HG02938 (cell line): ENCODE measurements around the gene BSN.

Experiments
- ATAC-seq: cut with Tn5 transposase; IDR thresholded peaks from one replicate; pipeline ENCODE4 v1.9.1; 2021; ENCODE audit warnings: mild to moderate bottlenecking, moderate library complexity; ENCODE audit not compliant: unreplicated experiment

Gene BSN

DNA sequence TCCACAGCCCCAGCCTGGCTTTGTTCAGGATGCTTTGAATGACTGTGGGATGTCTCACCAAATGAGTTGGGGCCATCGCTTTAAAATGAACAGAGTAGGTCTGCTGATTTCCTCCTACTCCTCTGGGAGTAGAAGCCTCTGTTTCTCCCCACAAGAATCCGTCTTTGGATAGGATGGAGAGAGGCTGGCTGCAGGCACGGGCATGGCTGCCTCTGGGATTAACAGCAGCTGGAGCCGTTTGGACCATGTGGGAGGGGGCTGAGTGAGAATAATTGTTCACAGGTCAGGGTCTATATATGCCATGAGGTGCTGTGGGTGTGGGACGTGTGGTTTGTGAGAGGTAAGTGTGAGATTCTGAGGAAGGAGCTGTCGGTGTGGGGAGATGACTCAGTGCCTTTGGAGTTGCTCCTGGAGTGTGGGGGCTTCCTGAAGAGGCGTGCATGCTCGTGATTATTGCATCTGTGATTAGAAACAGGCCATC, 71.9 kb downstream of the BSN start:
- no peak for ATAC-seq

DNA sequence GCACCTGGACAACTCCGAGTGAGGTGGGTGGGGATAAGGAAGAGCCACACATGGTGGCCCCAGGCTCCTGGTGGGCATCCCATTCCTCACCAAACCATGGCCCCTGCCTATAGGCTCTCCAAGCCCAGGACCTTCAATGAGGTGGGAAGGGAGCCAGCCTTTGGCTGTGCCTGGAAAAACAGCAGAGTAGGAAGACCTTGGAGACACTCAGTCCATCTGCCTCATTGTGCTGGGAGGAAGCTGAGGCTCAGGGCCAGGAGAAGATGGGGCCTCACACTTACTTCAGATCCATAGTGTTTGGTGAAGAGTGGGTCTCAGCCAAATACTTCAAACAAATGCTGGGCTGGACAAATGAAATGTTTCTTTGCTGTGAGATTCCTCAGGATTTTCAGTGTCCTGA, 72.5 kb downstream of the BSN start:
- ATAC-seq = no peak

DNA sequence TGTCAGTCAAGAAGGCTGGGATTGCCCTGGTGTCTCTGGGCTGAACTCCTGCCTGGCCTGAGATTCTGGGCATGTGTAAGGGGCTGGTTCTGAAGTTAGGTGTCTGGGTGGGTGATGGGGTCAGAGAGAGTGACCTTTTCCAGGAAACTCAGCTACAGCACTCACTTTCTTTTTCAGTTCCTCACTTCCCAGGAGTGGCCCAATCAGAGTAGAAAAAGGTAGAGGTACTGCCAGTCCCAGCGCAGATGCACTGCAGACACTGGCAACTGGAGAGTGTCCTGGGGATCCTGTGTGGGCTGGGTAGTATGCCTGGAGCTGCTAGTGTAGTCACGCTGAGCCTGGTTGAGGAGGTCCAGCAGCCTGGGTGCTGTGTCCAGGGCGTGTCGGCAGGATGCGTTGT, 73.4 kb downstream of the BSN start:
- ATAC-seq = no peak

DNA sequence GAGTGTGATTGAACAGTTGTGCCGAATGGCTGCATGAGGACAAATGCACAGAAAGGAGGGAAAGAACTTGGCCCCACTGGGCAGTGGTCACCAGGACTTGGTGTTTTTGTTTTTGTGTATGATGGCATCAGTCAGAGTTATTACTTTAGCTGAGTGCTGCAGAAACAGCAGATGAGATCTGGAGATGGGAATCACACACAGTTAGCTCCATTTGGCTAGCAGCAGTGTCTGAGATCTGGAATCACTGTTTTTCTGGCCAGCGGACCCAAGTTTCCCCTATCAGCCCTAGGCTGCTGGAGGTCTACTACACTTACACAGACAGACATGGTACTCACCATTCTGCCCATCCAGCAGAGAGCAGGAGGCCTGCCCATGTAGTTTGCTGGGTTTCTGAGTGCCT, 74.0 kb downstream of the BSN start:
- no peak for ATAC-seq

DNA sequence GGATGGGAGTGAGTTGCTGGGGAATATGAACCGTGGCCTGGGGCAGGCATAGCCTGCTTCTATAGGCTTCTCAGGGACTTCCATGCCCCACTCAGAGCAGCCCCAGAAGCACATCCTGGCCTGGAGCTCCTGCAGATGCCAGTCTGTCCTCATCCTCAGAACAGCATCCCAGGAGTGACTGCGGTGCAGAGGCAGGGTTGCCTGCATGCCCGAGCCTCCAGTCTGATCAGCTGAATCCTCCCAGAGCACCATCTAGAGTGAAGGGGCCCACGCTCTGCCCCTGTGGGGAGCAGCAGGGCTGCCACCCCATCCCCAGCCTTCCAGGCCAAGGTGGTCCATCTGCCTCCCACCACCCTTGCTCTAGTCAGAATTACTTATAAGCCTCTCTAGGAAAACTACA, 75.2 kb downstream of the BSN start:
- no peak for ATAC-seq

DNA sequence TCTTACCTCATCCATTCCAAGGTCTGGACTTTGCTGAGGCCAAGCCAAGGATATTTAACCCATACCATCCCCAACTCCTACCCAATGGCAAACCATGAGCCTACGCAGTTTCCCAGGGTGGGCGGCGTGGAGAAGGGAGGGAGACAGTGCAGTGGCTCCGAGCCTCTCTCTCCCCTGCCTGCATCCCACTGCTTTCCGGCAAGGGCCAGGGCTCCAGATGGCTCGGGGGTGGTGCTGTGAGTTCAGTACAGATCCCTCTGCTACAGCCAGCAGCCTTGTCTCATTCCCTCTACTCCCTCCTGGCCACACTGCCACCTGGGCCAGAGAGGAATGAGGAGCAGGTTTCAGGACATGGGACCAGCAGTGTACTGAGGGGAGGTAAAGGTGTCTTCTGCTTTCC, 75.6 kb downstream of the BSN start:
- no peak for ATAC-seq

DNA sequence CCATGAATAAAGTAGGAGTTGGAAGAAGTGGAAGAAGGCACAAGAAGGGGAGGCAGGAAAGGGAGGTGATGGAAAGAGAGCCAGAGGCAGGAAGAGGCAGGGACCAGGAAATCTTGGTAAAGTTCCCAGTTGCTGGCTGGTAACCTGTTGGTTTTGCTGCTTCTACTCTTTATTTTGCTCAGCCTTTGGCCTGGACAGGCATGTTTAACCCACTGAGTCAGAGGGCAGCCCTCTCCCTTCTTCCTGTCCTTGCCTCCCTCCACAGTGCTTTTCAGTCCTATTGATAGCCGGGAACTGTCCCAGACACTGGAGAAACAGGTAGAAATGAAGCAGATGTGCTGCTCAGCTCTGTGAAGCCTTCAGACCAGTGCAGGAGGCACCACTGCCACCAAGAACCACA, 76.5 kb downstream of the BSN start:
- no peak for ATAC-seq

DNA sequence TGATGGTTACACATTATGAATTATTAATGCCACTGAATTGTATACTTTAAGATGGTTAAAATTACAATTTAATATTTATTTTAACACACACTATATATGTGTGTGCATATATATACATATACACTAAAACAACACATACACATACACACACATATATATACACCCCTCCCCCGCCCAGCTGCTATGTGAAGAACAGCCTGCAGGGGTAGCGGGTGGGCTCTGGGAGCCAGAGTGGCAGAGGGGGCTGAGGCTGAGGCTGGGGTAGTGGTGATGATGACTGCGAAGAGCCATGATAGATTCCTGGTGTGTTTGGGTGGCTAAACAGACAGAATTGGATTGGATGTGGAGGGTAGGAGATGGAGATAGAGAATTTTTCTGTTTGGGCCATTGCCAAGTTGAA, 80.5 kb downstream of the BSN start:
- no peak for ATAC-seq

DNA sequence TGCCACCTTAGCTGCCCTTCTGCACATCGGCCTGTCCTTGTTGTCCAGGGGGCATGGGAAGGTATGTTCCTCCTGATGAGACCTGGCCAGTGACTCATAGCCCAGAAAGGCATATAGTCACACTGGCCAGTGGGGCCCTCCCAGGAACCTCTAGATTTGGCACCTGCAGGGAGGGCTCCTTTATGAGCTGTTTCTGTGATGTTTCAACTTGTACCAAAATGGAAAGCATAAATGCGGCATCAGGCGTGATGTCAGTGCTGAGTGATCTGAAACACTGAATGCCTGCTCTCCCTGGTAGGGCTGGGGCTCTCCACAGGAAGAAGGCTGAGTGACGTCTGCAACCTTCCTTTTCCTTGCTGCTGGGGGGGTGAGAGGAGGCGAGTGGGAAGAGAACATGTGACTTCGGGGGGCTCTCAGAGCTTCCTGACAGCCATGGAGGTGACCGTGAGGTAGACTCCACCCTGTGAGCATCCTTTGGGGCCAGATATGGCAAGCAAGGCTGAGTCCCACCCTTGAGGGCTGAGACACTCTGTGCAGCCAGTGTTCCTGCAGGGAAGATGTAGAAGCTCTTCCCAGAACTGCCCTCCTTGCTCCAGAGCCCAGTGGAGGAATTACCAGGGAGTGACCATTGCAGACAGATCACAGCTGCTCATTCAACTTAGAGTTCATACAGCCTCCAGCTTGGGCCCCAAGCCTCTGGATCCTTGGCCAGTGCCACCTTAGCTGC, 82.8 kb downstream of the BSN start:
- ATAC-seq = no peak

DNA sequence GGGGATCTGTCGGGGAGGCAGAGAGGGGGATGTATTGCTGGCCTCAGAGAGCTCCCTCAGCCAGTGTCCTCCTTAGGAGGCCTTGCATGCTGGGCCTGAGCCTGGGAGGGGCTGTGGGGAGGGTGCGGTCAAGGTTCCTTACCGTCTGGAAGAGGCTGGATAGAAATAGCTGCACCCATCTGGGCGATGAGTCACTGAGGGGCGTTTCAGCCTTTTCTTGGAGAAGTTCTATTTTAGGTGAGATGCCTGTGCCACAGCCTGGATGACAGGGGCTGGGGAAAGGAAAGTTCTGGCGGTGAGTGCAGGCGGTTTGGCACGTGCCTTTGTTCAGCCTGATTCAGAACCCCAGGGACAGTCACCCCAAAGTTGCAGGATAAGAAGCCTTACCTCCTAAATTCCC, 84.2 kb downstream of the BSN start:
- no peak for ATAC-seq

DNA sequence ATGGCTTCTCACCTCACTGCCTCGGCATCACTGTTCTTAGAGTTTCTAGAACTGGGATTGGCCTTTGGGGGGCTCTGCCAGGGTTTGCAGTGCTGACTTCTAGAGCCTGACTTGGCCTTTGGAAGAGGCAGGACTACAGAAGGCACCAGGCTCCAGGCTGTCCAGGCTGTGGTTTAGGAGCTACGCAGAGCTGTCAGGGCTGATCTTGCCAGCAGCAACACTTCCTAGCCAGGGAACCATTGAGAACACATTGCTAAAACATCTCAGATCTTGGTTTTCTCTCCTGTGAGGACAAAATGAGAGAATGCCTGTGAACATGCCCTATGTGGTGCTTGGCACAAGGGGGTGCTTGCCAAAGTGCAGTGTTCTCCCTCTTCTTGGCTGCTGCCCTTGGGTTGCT, 85.3 kb downstream of the BSN start:
- ATAC-seq = no peak

DNA sequence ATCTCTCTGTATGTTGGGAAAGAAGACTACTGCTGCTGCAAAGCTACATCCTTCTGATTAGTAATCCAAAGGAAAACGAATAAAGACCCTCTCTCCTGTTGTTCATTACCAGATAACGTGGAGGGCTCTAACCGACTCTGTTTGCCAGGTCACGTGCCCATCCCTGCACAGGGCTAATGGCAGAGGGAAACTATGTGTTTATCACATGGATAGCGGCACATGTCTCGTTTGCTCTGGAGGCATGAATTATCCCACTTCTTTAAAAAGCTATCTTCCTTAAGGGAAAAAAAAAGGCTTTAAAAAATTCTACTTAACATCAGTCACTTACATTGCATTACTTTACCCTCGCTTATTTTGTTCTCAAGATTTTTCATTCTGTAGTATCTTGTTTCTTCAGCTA, 87.0 kb downstream of the BSN start:
- no peak for ATAC-seq

DNA sequence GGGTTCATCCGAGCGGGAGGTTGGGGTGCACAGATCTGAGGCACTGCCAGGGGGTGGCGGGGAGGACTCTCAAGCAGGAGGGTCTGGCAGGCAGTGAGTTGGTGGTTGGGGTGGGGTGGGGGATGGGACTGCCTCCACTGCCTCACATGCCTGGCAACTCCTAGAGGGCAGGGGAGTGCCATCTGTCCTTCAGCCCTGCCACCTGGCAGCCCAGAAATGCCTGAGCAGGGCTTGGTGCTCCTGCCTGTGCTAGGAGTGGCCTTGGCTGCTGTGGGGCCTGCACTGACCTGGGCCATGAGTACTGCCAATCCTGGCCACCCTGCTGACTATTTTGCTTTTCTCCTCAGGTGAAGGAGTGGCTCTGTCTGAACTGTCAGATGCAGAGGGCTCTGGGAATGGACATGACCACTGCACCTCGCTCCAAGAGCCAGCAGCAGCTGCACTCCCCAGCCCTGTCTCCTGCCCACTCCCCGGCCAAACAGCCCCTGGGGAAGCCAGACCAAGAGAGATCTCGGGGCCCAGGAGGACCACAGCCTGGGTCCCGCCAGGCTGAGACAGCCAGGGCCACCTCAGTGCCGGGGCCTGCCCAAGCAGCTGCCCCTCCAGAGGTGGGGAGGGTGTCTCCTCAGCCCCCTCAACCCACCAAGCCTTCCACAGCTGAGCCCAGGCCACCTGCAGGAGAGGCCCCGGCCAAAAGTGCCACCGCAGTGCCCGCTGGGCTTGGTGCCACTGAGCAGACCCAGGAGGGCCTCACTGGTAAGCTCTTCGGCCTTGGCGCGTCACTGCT, 87.8 kb downstream of the BSN start:
- no peak for ATAC-seq

DNA sequence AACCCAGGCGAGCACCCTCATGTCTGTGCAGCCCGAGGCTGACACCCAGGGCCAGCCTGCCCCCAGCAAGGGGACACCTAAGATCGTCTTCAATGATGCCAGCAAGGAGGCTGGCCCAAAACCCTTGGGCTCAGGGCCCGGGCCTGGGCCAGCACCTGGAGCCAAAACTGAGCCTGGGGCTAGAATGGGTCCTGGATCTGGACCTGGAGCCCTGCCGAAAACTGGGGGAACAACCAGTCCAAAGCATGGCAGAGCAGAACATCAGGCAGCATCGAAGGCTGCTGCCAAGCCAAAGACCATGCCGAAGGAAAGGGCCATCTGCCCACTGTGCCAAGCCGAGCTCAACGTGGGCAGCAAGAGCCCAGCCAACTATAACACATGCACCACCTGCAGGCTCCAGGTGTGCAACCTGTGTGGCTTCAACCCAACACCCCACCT, 88.5 kb downstream of the BSN start:
- no peak for ATAC-seq

DNA sequence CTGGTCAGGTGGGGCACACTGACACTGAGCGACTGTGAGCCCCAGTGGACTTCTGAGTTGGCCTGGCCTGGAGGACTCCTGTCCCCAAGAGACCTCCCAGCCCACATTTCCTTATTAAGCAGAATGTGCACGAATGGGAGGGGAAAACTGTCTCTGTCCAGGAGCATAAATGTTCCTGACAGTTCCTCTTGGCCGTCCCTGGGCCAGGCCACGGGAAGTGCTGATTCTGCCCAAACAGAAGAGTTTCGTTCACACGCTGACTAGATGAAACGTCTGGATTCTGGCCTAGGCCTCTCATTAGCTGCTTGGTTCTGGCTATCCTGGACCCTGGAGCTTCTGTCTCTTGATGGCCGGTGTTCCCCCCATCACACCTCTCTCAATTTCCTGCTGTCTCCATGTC, 90.4 kb downstream of the BSN start:
- no peak for ATAC-seq

DNA sequence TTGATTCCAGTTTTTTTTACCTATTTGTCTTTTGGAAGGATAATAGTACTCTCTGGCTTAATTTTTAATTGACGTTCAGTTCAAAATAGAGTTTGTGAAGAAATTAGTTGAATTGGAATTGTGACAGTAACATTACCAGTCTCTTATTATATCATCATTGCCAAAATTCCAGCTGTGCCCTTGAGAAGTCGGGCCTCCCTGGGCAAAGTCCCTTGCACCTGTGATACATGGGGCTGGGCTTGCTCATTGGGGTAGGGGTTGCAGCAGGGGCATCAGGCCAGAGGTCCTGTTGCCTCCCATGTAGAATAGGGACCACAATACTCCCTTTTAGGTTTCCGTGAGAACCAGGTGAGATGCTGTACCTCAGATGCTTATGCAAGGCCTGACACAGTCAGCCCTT, 92.0 kb downstream of the BSN start:
- no peak for ATAC-seq

DNA sequence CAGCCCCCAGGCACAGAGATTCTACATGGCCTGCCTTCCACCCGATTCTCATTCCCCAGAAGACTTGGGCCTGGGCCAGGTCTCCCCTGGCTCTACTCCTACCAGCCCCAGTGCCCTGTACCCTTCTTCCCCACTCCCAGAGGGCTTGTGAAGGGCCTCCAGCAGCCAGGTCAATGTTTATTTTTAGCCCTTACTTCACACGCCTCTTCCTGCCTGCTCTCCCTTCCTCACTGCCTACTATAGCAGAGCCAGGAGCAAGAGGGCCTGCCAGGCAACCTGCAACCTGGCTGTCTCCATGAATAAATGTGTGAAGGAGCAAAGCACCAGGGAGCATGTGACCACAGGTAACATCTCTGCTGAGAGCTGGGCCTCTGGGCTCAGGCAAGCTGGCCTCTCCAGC, 93.5 kb downstream of the BSN start:
- no peak for ATAC-seq

DNA sequence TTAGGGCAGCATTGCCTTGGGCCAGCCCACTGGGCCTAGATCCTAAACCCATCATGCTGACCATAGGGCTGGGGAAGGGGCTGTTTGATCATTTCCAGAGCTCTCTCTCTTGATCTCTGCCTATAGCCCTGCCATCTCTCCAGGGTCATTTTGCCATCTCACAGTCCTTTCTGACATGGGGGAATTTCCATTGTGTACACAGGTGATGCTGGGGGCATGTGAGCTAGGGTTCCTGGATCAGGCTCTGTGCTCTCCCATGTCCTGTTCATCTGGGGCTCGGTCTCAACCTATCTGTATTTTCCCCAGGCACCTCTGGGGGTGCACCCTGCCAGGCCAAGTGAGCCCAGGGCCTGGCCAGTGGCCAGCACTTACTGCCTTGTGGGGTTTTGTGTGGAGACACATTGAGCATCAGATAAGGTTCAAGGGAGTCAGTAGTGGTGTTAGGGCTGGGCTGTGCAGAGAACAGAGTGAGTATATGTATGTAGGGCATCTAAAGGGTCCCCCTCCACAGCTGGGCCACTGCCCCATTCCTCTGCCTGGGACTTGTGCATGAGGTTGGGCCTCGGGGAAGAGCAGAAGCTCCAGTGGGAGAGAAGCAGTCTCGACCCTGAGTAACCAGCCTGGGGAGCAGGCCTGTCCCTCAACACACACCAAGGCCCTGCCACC, 94.2 kb downstream of the BSN start:
- no peak for ATAC-seq

DNA sequence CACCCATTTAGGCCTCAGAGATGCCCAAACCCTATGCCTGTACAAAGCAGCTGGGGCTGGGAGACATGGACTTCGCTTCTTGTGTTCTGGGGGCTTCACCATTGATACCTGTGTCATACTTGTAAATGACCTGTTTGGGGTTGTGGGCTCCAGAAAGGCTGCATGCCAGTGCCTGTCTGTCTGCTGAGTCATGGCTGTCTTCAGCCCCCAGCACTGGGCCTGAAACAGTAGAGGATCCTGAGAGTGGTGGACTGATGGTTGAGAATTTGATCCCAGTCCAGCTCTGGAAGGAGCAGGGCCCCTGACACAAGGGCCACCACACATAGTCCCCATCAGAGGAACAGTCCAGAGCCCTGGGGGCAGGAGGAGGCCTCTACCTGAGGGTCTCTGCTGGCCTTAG, 95.3 kb downstream of the BSN start:
- ATAC-seq = no peak

DNA sequence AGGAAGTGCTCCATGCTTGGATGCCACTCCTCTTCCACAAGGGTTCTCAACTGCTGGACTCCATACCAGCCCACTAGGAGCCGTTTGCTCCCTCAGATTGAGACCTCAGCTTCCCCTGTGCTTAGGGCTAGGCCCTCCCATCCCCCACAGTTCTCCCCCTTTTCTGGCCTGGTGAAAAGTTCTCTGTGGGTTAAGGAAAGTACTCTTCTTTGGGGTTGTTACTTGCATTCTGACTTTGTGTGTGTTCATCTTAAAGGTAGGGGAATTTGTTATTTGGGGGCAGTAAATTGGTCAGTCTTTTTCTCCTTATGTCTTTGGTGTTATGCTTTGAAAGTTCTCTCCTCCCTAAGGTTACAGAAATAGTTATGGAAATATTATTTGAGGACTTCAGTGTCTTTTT, 95.9 kb downstream of the BSN start:
- ATAC-seq = no peak

DNA sequence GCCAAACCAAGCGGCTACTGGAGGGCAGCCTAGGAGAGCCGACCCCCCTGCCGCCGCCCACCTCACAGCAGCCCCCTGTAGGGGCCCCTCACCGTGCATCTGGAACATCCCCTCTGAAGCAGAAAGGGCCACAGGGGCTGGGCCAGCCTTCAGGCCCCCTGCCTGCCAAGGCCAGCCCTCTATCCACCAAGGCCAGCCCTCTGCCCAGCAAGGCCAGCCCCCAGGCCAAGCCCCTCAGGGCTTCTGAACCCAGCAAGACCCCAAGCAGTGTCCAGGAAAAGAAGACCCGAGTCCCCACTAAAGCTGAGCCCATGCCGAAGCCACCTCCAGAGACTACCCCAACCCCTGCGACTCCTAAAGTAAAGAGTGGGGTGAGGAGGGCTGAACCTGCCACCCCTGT, 96.4 kb downstream of the BSN start:
- no peak for ATAC-seq
